ENCODE results near the gene CAMP. TPM values are rescaled to one million over a fixed set of nuclear protein-coding genes. Genes with fewer than 3 reads are reported as not detected.
"Not testable (repeated sequence)": the region's sequence is repeated elsewhere in the genome, so short reads cannot be mapped to it uniquely, and the experiment has no call there.

CAMP gene
- polyA plus RNA-seq, 4 donors: 0.23 to 1.5 (median 0.82) TPM

DNA sequence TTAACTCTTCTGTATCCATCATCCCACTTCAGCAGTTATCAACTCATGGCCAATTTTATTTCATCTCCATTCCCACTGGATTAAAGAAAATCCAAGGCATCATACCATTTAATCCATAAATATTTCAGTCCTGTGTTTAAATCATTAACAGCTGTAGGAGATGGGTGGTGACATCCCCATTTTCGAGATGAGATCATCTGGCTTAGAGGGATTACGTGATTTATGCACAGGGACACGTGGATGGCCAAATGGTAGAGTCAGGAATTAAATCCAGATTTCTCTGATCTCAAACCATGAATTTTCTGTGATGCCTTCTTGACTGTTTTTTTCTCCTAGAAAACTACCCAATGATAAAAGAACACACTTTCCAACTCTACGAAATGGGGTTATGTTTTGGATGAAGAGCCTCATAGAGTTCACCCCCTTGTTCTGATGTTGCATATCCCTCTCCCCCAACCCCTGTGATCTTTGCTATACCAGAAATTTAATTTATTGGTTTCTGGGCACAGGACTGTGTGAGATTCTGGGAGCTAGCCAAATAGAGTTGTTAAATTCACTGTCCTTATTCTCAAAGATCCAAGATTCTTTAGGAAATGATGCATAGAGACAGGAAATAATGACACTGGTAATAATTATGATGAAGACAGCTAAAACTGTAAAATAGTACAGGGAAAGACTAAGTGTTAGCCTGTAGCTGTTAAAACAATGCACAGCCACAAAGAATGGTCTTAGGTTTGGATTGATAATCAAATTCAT is 25.0 kb downstream of the CAMP start:
- no peak for DNase-seq (ENCODE audit: low read depth in 4 of 4, low spot score in 3 of 4)

DNA sequence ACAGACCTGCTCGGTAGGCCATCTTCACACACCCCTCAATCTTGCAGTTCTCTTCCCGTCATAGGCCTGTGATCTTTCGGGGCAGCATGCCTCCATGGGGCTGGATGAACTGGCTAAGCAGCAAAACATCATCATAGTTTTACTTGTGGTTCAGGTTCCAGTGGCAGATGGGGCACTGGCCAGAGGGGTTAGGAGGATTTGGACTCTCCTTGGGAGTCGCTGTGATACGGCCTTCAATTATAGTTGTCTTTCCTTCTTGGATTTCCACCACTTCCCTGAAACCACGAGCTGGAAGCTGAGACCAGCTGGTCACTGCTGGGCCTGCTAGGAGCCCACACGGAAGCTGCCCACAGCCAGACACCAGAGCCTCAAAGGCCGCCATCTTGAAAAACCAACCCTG is 33.3 kb downstream of the CAMP start:
- DNase-seq (ENCODE audit: low read depth in 4 of 4, low spot score in 3 of 4): no peak

DNA sequence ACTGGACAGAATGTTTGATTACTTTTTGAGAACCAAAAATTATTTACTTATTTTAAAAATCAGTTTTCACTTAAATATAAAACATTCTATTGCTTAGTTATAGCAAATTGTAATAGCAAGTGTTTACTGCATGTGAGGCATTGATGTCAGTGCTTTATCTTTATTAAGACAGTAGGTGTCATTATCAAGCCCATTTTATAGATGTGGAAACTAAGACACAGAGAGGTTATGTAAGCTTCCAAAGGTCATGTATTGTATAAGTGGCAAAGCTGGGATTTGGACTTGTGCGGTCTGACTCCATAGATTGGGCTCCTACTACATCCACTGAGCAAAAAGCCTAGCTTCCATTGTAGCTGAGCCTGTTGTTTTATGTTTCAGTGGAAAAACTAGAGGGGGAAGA is 35.2 kb downstream of the CAMP start:
- DNase-seq (ENCODE audit: low read depth in 4 of 4, low spot score in 3 of 4): no peak

DNA sequence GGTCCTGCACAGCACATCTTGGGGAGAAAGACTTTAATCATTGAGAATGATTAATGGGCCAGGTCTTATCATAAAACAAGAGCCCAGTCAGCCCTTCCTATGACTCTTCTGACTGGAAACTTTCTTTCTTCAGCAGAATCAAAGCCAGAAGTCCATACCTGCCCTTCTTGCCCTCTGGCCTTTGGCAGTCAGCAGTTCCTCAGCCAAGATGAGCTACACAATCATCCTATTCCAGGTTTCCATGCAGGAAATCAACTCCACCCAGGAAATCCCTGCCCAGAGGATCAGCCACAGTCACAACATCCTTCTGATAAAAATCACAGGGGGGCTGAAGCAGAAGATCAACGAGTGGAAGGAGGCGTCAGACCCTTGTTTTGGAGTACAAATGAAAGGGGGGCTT is 44.5 kb downstream of the CAMP start:
- DNase-seq (ENCODE audit: low read depth in 4 of 4, low spot score in 3 of 4): no peak

DNA sequence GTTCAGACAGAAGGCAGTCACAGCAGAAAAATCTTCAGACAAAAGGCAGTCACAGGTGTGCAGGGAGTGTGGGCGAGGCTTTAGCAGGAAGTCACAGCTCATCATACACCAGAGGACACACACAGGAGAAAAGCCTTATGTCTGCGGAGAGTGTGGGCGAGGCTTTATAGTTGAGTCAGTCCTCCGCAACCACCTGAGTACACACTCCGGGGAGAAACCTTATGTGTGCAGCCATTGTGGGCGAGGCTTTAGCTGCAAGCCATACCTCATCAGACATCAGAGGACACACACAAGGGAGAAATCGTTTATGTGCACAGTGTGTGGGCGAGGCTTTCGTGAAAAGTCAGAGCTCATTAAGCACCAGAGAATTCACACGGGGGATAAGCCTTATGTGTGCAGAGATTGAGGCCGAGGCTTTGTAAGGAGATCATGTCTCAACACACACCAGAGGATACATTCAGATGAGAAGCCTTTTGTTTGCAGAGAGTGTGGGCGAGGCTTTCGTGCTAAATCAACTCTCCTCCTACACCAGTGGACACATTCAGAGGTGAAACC is 45.2 kb downstream of the CAMP start:
- no peak for DNase-seq (ENCODE audit: low read depth in 4 of 4, low spot score in 3 of 4)

DNA sequence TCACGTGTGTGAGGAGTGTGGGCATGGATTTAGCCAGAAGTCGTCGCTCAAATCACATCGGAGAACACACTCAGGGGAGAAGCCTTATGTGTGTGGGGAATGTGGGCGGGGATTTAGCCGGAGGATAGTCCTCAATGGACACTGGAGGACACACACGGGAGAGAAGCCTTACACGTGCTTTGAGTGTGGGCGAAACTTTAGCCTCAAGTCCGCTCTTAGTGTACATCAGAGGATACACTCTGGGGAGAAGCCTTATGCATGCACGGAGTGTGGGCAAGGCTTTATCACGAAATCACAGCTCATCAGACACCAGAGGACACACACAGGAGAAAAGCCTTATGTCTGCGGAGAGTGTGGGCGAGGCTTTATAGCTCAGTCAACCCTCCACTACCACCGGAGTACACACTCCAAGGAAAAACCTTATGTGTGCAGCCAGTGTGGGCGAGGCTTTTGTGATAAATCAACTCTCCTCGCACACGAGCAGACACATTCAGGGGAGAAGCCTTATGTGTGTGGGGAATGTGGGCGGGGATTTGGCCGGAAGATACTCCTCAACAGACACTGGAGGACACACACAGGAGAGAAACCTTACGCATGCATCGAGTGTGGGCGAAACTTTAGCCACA is 45.8 kb downstream of the CAMP start:
- DNase-seq (ENCODE audit: low read depth in 4 of 4, low spot score in 3 of 4): no peak

DNA sequence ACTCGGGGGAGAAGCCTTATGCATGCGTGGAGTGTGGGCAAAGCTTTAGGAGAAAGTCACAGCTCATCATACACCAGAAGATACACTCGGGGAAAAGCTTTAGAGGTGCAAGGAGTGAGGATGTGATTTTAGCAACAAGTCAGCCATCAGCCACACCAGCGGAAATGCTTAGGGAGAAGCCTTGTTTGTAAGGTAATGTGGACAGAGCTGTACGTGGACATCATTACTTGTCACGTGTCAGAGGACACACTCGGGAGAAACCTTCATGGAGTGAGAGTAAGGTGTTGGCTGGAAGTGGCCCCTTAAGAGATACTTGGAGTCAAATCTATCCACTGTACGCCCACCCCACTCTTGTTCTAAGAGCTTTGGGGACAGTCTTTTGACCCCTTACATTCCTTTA is 46.3 kb downstream of the CAMP start:
- DNase-seq (ENCODE audit: low read depth in 4 of 4, low spot score in 3 of 4): no peak

DNA sequence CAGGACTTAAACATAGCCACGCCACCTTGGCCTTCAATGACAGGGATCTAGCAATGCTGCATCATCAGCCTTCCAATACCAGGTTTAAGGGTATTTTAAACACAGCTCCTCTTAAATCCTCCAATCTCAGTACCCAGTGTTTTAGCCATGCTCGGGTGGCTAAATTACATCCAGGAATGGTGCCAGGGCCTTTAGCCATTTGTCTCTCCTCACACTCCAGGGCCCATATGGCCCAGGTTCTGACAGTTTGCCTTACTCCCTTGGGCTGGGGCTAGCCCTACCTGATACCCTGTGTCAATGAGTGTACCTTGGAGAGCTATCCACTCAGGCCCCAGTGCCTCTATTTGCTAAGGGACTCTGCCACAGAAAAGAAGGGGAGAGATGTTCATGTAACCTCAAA is 47.0 kb downstream of the CAMP start:
- no peak for DNase-seq (ENCODE audit: low read depth in 4 of 4, low spot score in 3 of 4)

DNA sequence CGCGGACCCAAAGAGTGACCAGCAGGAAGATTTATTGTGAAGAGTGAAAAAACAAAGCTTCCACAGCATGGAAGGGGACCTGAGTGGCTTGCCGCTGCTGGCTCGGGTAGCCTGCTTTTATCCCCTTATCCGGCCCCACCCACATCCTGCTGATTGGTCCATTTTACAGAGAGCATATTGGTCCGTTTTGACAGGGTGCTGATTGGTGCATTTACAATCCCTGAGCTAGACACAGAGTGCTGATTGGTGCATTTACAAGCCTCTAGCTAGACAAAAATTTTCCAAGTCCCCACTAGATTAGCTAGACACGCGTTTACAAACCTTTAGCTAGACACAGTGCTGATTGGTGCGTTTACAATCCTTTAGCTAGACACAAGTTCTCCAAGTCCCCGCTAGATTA is 47.9 kb downstream of the CAMP start:
- DNase-seq (ENCODE audit: low read depth in 4 of 4, low spot score in 3 of 4): not testable (repeated sequence)

DNA sequence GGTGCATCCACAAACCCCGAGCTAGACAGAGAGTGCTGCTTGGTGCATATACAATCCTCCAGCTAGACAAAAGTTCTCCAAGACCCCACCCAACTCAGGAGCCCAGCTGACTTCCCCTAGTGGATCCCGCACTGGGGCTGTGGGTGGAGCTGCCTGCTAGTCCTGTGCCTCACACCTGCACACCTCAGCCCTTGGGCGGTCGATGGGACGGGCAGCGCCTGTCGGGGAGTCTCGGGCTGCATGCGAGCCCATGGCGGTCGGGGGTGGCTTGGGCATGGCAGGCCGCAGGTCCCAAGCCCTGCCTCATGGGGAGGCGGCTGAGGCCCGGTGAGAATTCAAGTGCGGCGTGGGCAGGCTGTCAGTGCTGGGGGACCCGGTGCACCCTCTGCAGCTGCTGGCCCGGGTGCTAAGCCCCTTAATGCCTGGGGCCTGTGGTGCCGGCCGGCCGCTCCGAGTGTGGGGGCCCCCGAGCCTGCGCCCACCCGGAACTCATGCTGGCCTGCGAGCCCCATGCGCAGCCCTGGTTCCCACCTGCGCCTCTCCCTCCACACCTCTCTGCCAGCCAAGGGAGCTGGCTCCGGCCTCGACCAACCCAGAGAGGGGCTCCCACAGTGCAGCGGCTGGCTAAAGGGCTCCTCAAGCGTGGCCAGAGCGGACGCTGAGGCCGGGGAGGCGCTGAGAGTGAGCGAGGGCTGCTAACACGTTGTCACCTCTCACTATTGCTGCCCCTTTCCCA is 48.6 kb downstream of the CAMP start:
- DNase-seq (ENCODE audit: low read depth in 4 of 4, low spot score in 3 of 4): no peak

DNA sequence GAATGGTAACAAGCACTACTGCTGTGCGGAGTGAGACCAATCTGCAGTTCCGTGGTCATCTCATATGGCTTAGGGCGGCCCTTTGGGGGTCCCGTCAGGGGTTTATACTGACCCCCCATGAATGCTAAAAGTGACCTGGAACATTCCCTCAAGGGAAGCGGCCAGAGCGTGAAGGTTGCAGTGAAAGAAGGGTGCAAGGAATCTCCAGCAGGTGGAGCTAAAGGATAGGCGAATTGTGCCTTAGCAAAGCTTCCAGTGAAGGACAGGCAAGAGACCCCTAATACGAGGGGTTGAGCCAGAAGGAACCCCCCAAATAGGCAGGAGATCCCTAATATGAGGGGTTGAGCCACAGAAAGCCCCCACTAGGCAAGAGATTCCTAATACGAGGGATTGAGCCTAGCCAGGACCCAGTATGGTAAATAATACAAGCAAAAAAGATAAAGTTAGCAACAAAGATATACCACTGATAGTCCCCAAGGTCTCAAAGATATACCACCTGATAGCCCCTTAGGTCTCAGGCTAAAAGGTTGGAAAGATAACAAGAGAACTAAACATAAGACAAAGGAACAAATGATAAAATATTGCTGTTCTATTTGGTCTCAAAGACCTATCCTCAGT is 50.4 kb downstream of the CAMP start:
- DNase-seq (ENCODE audit: low read depth in 4 of 4, low spot score in 3 of 4): peak in 3 of 4 donors; percentile 48 to 59 (median 52)

DNA sequence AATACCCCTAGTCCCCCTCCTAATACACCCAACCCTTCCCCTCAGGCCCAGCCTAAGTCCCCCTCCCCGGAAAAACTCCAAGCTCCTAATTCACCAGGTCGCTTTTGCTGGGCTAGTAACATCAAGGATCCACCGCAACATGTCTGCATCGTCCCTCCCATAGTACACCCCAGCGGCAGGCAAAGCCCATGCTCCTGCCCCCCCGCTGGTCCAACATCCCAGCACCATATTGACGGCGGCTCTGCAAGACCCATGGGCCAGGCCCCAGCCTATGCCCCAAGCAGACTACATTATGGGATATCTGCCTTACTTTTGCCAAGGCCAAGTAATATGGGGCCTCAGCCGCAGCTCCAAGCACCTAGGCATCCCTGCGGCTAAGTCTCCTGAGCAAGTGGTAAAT is 51.2 kb downstream of the CAMP start:
- no peak for DNase-seq (ENCODE audit: low read depth in 4 of 4, low spot score in 3 of 4)

Other genes with a start within 250 kb of the CAMP start
- gene MAP4, start 207.1 kb upstream of the CAMP start, polyA plus RNA-seq (ENCODE audit: insufficient read length in 4 of 4): 100 to 1,000 TPM; 172 to 203 (median 195) TPM
- gene CDC25A, start 35.1 kb upstream of the CAMP start, polyA plus RNA-seq (ENCODE audit: insufficient read length in 4 of 4): 10 to 100 TPM in 3 of 4 donors, 1 to 10 TPM in 1; 8.4 to 11.5 (median 10.8) TPM
- gene ZNF589, start 17.6 kb downstream of the CAMP start, polyA plus RNA-seq (ENCODE audit: insufficient read length in 4 of 4): 10 to 100 TPM in 3 of 4 donors, 1 to 10 TPM in 1; 9.0 to 20.0 (median 16.7) TPM
- gene NME6, start 77.9 kb downstream of the CAMP start, polyA plus RNA-seq (ENCODE audit: insufficient read length in 4 of 4): 10 to 100 TPM; 23.1 to 37.5 (median 29.1) TPM
- gene SPINK8, start 110.2 kb downstream of the CAMP start, polyA plus RNA-seq (ENCODE audit: insufficient read length in 4 of 4): under 1 TPM in 3 of 4 donors, not detected in 1; 0.35 to 0.77 (median 0.52) TPM
- under 1 TPM; 0.08 to 0.84 (median 0.50) TPM for gene FBXW12, start 148.7 kb downstream of the CAMP start, polyA plus RNA-seq (ENCODE audit: insufficient read length in 4 of 4)
- gene PLXNB1, start 206.6 kb downstream of the CAMP start, polyA plus RNA-seq (ENCODE audit: insufficient read length in 4 of 4): 100 to 1,000 TPM in 3 of 4 donors, 10 to 100 TPM in 1; 60.5 to 226 (median 169) TPM
- gene CCDC51, start 216.6 kb downstream of the CAMP start, polyA plus RNA-seq (ENCODE audit: insufficient read length in 4 of 4): 10 to 100 TPM; 15.5 to 28.3 (median 24.3) TPM
- gene TMA7, start 216.8 kb downstream of the CAMP start, polyA plus RNA-seq (ENCODE audit: insufficient read length in 4 of 4): 100 to 1,000 TPM; 228 to 350 (median 273) TPM
- 10 to 100 TPM; 13.1 to 16.4 (median 13.5) TPM for gene ATRIP, start 223.2 kb downstream of the CAMP start, polyA plus RNA-seq (ENCODE audit: insufficient read length in 4 of 4)